GM12873 (cell line): Measurements from ENCODE around the gene GLIS1.

Experiments used
- CTCF ChIP-seq: IDR thresholded peaks from 2 replicates; pipeline ENCODE4 v1.5.1; 2012; ENCODE audit warnings: low read depth, mild to moderate bottlenecking, moderate library complexity, low read length, control low read depth; ENCODE audit not compliant: insufficient read depth; ENCODE audit errors: missing control alignments

GLIS1 gene

GRCh38 chr1:53582211-53583020 lies 156.5 kb downstream of the GLIS1 start:
- no peak for TF ChIP-seq CTCF

GRCh38 chr1:53581476-53581875 lies 157.5 kb downstream of the GLIS1 start:
- TF ChIP-seq CTCF: no peak

DNA sequence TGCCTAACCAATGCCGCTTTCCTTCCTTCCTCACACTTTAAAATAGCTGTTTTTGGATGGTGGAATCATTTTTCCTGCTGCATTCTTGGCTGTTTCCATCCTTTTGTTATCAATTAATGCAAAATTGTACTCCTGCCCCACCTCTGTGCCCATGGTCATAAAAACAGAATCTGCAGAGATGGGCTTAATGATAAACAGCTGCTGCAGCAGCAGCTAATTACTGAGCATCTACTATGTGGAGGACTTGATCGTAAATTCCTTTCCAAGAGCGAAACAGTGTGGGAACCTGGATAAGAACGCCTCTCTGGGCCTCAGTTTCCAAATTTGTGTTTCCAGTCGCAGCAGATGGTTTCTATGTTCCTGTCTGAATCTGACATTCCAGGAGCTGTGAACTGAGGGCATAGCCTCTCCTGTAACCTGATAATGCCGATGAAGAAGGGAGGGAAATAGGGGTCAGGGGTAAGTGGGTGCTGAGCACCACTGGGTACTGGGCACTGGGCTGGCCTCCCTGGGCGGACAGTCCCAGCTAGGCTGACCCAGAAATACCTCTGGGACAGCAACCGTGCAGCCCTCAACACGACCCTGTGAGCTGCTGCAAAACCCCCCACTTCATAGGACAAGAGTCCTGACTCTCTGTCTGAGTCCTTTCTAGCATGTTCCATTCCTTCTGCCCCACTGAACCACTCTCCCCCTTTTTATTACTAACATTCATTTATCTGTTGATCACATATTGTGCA lies 158.1 kb downstream of the GLIS1 start:
- TF ChIP-seq CTCF: no peak

DNA sequence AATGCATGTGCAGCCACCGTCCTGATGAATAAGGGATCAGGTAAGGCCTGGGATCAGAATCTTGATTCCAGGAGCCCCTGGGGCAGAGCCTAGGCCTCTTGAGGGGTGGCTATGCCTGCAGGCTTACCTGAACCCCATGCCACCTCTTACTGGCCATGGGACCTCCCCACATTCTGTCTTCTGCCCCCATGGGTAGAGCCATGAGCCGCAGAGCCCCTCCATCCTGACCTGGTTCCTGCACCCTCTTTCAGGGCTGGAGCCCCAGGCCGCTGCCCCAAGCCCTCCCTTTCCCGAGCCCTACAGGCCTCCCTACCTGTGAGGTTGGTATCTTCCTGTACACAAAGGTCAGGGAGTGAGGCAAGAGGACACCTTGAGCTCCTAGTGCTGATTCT lies 159.0 kb downstream of the GLIS1 start:
- no peak for TF ChIP-seq CTCF

- TF ChIP-seq CTCF: no peak
Measured at GRCh38 chr1:53579221-53580008, 159.5 kb downstream of the GLIS1 start.

DNA sequence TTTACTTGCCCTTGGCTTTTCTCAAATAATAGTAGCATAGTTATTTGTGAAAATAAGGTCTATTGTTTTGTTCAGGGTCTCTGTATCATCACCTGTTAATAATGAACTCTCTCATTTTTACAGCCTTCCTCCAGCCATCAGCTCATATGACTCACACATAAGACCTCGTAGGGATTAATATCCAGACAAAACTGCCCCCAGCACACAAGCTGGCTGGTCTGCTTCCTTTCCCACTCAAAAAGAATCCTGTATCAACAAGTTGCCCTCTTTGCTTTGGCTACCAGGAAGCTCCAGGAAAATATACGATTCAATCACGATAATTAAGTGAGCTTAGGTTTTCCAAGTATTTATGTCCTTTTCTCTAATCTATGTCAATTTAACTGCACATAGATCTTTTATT lies 160.6 kb downstream of the GLIS1 start:
- no peak for TF ChIP-seq CTCF

DNA sequence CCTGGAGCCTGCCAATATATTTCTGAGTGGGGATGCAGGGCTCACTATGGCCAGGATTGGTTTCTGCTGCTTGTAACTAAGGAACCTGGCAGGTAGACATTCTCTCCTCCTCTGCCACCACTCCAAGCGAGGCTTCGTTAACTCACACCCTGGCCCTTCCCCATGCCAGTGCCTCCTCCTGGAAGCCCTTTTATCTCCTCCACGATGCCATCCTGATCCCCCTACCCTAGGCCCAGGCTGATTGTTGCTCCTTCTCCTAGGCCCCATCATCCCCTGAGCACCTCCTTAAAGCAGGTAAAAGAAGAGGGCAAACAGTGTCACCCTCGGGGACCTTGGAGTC lies 161.2 kb downstream of the GLIS1 start:
- no peak for TF ChIP-seq CTCF
